Kidney epithelial cell (primary cell): ENCODE data around the gene SULT1C2. TPM values are rescaled to one million over a fixed set of nuclear protein-coding genes. Genes with fewer than 3 reads are reported as not detected.

Experiments used
- DNase-seq: peaks from one replicate; pipeline ENCODE4 v3.0.0-alpha.2; 2010; ENCODE audit warnings: low read depth
- H3K27me3 ChIP-seq: 2 replicates; pipeline ENCODE4 v1.6.0; 2011; ENCODE audit warnings: low read length; ENCODE audit not compliant: control insufficient read depth, insufficient read depth
- H3K36me3 ChIP-seq: 2 replicates; pipeline ENCODE4 v1.5.1; 2011; ENCODE audit warnings: low read length; ENCODE audit not compliant: control insufficient read depth, insufficient read depth
- H3K4me3 ChIP-seq: 2 replicates; pipeline ENCODE4 v1.5.1; 2011; ENCODE audit warnings: low read depth, mild to moderate bottlenecking, control low read depth, low read length
- total RNA-seq: library from RNA; depleted of rRNA; stranded (reverse); fragments of >200 nt; gene quantifications from 2 replicates; pipeline ENCODE4 v1.2.3, GENCODE V29; 2015
- TF ChIP-seq, protein P1 (sequence below): IDR thresholded peaks from 2 replicates; pipeline ENCODE4 v1.5.1; 2011; ENCODE audit warnings: mild to moderate bottlenecking, moderate library complexity, low read length, control low read depth, inconsistent platforms; ENCODE audit not compliant: insufficient read depth, poor library complexity, severe bottlenecking

The SULT1C2 gene
- total RNA-seq, 1 donor from 2014 or later: 10.4 TPM

DNA sequence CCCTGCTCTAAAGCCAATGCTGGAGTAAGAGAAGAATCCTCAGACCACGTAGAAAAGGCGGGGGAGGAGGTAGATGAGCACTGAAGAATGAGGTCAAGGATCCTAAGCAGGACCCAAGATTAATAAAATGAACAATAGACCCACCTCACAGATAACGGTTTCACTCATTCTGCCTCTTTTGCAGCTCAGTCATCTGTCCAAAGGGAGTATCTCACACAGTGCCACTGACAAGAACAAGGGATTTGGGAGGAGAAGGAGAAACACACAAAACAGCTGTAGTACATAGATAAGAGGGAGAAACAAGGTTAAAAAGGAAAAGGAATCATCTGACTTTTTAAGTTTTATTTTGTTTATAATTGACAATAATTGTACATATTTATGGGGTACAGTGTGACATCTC is 58.1 kb downstream of the SULT1C2 start:
- TF ChIP-seq, protein P1, sequence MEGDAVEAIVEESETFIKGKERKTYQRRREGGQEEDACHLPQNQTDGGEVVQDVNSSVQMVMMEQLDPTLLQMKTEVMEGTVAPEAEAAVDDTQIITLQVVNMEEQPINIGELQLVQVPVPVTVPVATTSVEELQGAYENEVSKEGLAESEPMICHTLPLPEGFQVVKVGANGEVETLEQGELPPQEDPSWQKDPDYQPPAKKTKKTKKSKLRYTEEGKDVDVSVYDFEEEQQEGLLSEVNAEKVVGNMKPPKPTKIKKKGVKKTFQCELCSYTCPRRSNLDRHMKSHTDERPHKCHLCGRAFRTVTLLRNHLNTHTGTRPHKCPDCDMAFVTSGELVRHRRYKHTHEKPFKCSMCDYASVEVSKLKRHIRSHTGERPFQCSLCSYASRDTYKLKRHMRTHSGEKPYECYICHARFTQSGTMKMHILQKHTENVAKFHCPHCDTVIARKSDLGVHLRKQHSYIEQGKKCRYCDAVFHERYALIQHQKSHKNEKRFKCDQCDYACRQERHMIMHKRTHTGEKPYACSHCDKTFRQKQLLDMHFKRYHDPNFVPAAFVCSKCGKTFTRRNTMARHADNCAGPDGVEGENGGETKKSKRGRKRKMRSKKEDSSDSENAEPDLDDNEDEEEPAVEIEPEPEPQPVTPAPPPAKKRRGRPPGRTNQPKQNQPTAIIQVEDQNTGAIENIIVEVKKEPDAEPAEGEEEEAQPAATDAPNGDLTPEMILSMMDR: no peak
- DNase-seq: no peak
- H3K27me3 ChIP-seq: no peaks in the 10 kb centered on the region
- H3K4me3 ChIP-seq: no peak overlapping the region
- no peaks in the 10 kb centered on the region for H3K36me3 ChIP-seq

DNA sequence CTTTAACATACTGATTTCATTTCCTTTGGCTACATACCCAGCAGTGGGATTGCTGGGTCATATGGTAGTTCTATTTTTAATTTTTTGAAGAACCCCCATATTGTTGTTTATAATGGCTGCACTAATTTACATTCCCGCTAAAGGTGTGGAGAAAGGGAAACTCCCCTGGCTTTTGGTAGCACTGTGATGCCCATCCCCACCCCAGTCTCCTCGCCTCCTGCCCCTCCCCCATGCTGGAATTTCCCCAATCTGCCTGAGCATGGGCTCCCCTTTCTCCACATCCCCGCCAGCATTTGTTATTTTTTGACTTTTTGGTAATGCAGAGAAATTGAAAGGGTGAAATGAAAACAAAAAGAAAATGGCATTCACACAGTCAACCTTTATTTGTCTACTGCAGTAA is 59.1 kb downstream of the SULT1C2 start:
- H3K36me3 ChIP-seq: no peaks in the 10 kb centered on the region
- TF ChIP-seq, protein P1: no peak

DNA sequence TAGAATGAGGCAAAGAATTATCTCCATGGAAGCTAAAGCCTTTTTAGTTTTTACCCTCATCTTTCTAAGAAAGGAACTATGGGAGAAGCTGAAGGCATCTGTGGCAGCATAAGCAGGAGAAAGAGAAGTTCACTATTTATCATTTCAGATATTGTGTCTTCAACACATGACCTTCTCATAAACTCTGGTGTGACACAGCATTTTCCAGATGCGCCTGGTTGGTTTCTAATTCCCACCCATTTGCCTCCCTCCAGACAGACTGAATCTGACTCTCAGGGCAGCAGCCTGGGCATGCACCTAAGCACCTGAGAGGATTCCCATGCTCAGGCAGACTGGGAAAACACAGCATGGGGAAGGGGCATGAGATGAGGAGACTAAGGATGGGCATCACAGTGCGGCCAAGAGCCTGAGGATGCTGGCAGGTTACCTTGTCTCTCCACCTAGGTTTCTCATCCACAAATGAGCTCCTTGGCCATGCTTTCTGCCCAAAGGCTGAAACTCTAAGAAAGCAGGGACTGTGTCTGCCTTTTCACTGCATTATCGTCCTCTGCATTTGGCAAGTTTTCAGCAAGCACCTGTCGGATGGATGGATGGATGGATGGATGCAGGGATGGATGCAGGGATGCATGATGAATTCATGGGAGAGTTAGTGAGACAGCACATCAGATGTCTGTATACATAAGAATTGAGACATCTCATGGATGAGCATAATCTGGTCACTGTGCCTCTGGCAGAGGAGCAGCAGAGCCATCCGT is 60.3 kb downstream of the SULT1C2 start:
- H3K36me3 ChIP-seq: no peaks in the 10 kb centered on the region
- TF ChIP-seq, protein P1: no peak
- H3K27me3 ChIP-seq: no peaks in the 10 kb centered on the region
- no peak for DNase-seq
- H3K4me3 ChIP-seq: no peak overlapping the region

More for the DNA sequence above, 59.1 kb downstream of the SULT1C2 start:
- H3K27me3 ChIP-seq: no peaks in the 10 kb centered on the region
- DNase-seq: no peak
- H3K4me3 ChIP-seq: no peak overlapping the region

DNA sequence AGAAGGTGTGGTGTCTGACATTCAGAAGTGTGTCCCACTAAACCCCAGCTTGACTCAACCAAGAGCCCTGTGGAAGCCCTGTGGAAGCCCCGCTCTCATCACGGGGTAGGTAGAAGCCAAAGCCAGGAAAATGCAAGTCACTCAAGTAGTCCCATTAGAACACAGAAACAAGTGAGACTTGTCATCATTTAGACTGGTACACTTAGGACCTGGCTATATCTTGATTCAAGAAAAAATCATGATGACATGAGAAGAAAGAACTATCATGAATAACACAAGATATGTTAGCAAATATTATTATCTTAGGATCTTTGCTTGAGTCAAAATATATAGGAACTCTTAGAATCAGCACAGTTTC is 60.9 kb downstream of the SULT1C2 start:
- no peak overlapping the region for H3K4me3 ChIP-seq
- no peaks in the 10 kb centered on the region for H3K36me3 ChIP-seq
- no peak for DNase-seq
- H3K27me3 ChIP-seq: no peaks in the 10 kb centered on the region
- TF ChIP-seq, protein P1: no peak

DNA sequence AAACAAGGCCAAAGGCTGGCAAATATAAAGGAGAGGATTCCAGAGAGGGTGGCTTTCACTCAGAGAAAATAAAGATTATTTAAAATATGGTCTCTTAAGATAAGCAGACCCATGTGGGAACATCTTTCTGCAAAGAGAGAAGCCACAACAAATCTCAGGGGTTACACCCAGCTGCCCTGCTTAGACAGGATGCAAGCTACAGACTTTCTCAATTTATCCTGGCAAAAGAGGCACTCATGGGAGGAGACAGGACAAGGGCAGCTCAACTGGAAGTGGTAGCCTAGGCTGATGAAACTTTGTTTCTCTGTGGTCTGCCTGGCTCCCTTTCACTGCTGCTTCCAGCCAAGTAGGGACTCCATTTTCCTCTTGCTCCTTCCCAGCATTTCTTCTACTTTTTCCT is 63.2 kb downstream of the SULT1C2 start:
- no peaks in the 10 kb centered on the region for H3K27me3 ChIP-seq
- TF ChIP-seq, protein P1: no peak
- H3K36me3 ChIP-seq: no peaks in the 10 kb centered on the region
- no peak for DNase-seq
- no peak overlapping the region for H3K4me3 ChIP-seq

DNA sequence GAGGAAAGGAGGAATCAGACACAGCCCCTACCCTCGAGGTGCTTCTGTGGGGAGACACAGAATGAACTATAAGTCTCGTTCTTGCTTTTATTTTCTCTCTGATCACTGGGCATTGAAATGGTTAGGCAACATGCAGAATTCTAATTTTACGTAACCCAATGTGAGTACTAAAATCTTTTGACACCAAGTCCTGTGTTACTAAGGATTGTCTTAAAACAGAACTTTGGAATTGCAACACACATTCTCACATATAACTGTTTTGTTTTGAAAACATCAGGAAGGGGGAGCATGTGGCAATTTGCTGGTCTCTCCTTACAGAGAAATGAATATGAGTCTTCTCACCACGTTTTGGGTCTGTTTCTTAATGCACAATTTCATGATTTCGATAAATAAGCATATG is 65.4 kb downstream of the SULT1C2 start:
- TF ChIP-seq, protein P1: no peak
- H3K36me3 ChIP-seq: no peaks in the 10 kb centered on the region
- no peaks in the 10 kb centered on the region for H3K27me3 ChIP-seq
- DNase-seq: no peak
- H3K4me3 ChIP-seq: no peak overlapping the region
